Naive thymus-derived CD4-positive, alpha-beta T cell (primary cell): ENCODE results near the gene FRMPD2. TPM values are rescaled to one million over a fixed set of nuclear protein-coding genes. Genes with fewer than 3 reads are reported as not detected.

ENCODE experiments used
- ATAC-seq: fragments of 150-1000 bp; cut with Tn5 transposase; 2 replicates; pipeline ENCODE4 v1.10.0; 2021; ENCODE audit warnings: mild to moderate bottlenecking, moderate library complexity
- CTCF ChIA-PET: fragments of 350-600 bp; sonication (Branson Sonifier 250); formaldehyde crosslinking; loops from one replicate; lab custom pipeline; 2021; ENCODE audit warnings: antibody characterized with exemption; lab: Charles Lee
- POLR2A ChIA-PET: fragments of 350-600 bp; sonication (Branson Sonifier 250); formaldehyde crosslinking; loops from one replicate; lab custom pipeline; 2021; ENCODE audit warnings: antibody characterized with exemption, inconsistent platforms; lab: Charles Lee
- DNase-seq, 9 donors: peaks; one replicate each; pipeline versions ENCODE4 v3.0.0 to v3.0.0-alpha.2; 2020 to 2022; ENCODE audit warnings: mixed read lengths in 1 of 9
- H3K27ac ChIP-seq: one replicate; pipeline ENCODE4 v1.7.0; 2013; ENCODE audit warnings: mild to moderate bottlenecking, low read depth, low read length, moderate library complexity
- H3K27me3 ChIP-seq, 2 donors: one replicate each; pipeline ENCODE4 v1.7.0; 2013; ENCODE audit warnings: low read length in 2 of 2, mild to moderate bottlenecking in 2 of 2, moderate library complexity in 2 of 2; ENCODE audit not compliant: control insufficient read depth in 2 of 2, insufficient read depth in 2 of 2
- H3K36me3 ChIP-seq, 3 experiments: 1 replicate in 2 of 3; 2 replicates in 1 of 3; pipeline ENCODE4 v1.7.0; 2013; ENCODE audit warnings: low read length in 3 of 3, mild to moderate bottlenecking in 3 of 3, moderate library complexity in 1 of 3; ENCODE audit not compliant: insufficient read depth in 3 of 3, control insufficient read depth in 2 of 3
- H3K4me1 ChIP-seq, 2 donors: one replicate each; pipeline ENCODE4 v1.7.0; 2013; ENCODE audit warnings: low read length in 2 of 2, mild to moderate bottlenecking in 2 of 2, moderate library complexity in 1 of 2; ENCODE audit not compliant: control insufficient read depth in 2 of 2, insufficient read depth in 2 of 2
- H3K4me3 ChIP-seq: 2 replicates; pipeline ENCODE4 v1.7.0; 2013; ENCODE audit warnings: mild to moderate bottlenecking, low read length
- H3K9me3 ChIP-seq, 3 experiments: 1 replicate in 2 of 3; 2 replicates in 1 of 3; pipeline ENCODE4 v1.7.0; 2013; ENCODE audit warnings: low read length in 3 of 3; ENCODE audit not compliant: control insufficient read depth in 2 of 3
- H3K27ac Mint-ChIP-seq, 9 donors: one replicate each; pipeline ENCODE4 v1.8.0; 2020 to 2022; ENCODE audit warnings: mixed read lengths in 9 of 9, mild to moderate bottlenecking in 8 of 9, moderate library complexity in 5 of 9, inconsistent platforms in 2 of 9
- H3K27me3 Mint-ChIP-seq, 5 donors: one replicate each; pipeline ENCODE4 v1.8.0; 2021 to 2022; ENCODE audit warnings: mixed read lengths in 5 of 5, mild to moderate bottlenecking in 1 of 5
- H3K36me3 Mint-ChIP-seq, 5 donors: one replicate each; pipeline ENCODE4 v1.8.0; 2020 to 2022; ENCODE audit warnings: mixed read lengths in 5 of 5, mild to moderate bottlenecking in 3 of 5, inconsistent platforms in 1 of 5
- H3K4me1 Mint-ChIP-seq, 7 donors: one replicate each; pipeline ENCODE4 v1.8.0; 2020 to 2022; ENCODE audit warnings: mixed read lengths in 7 of 7, mild to moderate bottlenecking in 3 of 7, inconsistent platforms in 1 of 7
- H3K4me3 Mint-ChIP-seq, 10 donors: one replicate each; pipeline ENCODE4 v1.8.0; 2020 to 2022; ENCODE audit warnings: mild to moderate bottlenecking in 10 of 10, mixed read lengths in 10 of 10, moderate library complexity in 6 of 10, inconsistent platforms in 2 of 10
- H3K9me3 Mint-ChIP-seq, 11 donors: one replicate each; pipeline ENCODE4 v1.8.0; 2020 to 2022; ENCODE audit warnings: mixed read lengths in 11 of 11, mild to moderate bottlenecking in 4 of 11, inconsistent platforms in 1 of 11, moderate library complexity in 1 of 11
- intact Hi-C, 2 donors: fragments of 100-400 bp; cut with micrococcal nuclease; formaldehyde crosslinking; loops; one replicate each; pipeline ENCODE4 v1.15.1; 2023
- polyA plus RNA-seq, 2 donors: library from polyadenylated mRNA; unstranded; fragments of 300-500 nt; fragmentation: Illumina TruSeq; gene quantifications; one replicate each; pipeline ENCODE4 v1.2.3, GENCODE V29; 2021
- total RNA-seq, 6 experiments: library from RNA in 5 of 6; stranded (reverse) in 5 of 6; gene quantifications; 1 replicate in 5 of 6; 2 replicates in 1 of 6; pipeline ENCODE4 v1.2.3 and lab custom pipeline; 2021 to 2026

The FRMPD2 gene
- total and polyA plus RNA-seq, 7 experiments from 2014 or later = 0.24 TPM; not detected in 6

DNA sequence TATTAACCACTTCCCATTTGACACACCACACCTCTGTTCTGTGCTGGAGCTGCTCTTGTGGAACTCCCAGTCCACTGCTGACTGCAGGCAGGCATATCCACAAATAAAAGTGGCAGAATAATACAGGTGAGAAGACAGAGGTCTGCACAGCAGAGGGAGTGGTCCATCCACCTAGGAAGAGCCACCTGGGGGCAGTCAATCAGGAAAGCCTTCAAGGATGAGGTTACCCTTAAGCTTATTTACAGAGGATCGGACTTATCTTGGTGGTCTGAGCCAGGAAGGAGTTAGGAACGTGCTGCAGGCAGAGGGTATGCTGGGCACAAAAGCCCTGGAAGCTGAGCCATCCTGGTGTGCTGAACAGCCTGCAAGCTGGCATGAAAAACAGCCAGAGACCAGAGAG is 78.7 kb downstream of the FRMPD2 start:
- Mint-ChIP-seq H3K4me1 (peaks cover 0 to 4% (median 0%) of the 10 kb centered on the region in 7 donors), H3K4me3 (no peak overlapping the region), H3K27me3 (peaks cover 0 to 5% (median 0%) of the 10 kb centered on the region in 5 donors), H3K36me3 (no peaks in the 10 kb centered on the region), H3K27ac (no peak overlapping the region), H3K9me3 (peaks cover 0 to 5% (median 0%) of the 10 kb centered on the region in 11 donors)
- no peak for DNase-seq
- ChIA-PET CTCF (no interaction called here), POLR2A (no interaction called here)
- H3K27ac ChIP-seq = no peak overlapping the region
- no peak overlapping the region for H3K4me3 ChIP-seq
- H3K4me1 ChIP-seq = no peaks in the 10 kb centered on the region
- intact Hi-C loops = no loop called here
- H3K36me3 ChIP-seq = no peaks in the 10 kb centered on the region
- ATAC-seq = no peak
- H3K27me3 ChIP-seq = no peaks in the 10 kb centered on the region
- no peaks in the 10 kb centered on the region for H3K9me3 ChIP-seq

DNA sequence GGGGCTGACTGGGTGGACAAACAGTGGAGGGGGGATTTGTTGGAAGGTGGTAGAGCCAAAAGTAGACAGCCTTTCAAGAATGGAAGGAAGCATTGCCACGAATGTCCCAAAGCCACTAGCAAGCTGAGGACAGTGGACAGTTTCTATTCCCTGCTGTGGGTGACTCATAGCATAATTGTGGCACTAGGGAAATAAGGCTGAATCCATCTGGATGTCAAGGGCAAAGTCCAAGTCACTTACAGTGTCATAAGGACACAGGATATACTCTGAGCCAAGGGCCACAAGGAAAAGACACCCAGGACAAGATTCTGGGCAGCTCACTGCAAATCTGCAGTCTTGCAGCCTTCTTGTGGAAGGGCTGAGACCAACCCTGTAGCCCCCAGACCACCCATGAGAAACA is 79.7 kb downstream of the FRMPD2 start:
- Mint-ChIP-seq H3K27me3 (peaks cover 0 to 5% (median 0%) of the 10 kb centered on the region in 5 donors), H3K36me3 (no peaks in the 10 kb centered on the region), H3K4me1 (peaks cover 0 to 4% (median 0%) of the 10 kb centered on the region in 7 donors), H3K9me3 (peaks cover 0 to 5% (median 0%) of the 10 kb centered on the region in 11 donors), H3K4me3 (no peak overlapping the region), H3K27ac (no peak overlapping the region)
- no peak for ATAC-seq
- intact Hi-C loops = no loop called here
- ChIA-PET CTCF (no interaction called here), POLR2A (no interaction called here)
- Histone ChIP-seq H3K27me3 (no peaks in the 10 kb centered on the region), H3K4me1 (no peaks in the 10 kb centered on the region), H3K4me3 (no peak overlapping the region), H3K36me3 (no peaks in the 10 kb centered on the region), H3K9me3 (no peaks in the 10 kb centered on the region), H3K27ac (no peak overlapping the region)
- DNase-seq = no peak

DNA sequence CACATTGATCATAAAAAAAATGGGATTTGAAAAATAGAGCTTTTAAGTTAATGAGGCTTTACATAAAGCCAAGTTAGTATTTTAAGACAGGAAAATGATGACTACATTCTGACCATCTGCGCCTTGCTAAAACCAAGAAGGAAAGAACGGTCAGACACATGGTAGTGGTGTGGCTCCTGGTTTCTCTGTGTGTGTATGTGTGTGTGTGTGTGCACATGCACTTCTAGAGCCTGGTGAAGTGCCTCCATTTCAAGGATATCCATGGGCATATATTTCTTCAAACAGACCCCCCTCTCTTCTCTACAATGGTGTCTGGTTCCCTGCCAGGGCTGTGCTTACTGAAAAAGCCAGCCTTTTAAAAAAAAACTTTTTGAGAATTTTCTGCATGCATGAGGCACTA is 80.9 kb downstream of the FRMPD2 start:
- ChIA-PET POLR2A (no interaction called here), CTCF (no interaction called here)
- no peaks in the 10 kb centered on the region for H3K9me3 ChIP-seq
- H3K36me3 ChIP-seq = no peaks in the 10 kb centered on the region
- H3K27ac ChIP-seq = no peak overlapping the region
- no peaks in the 10 kb centered on the region for H3K36me3 Mint-ChIP-seq
- ATAC-seq = no peak
- H3K4me1 ChIP-seq = no peaks in the 10 kb centered on the region
- no peak overlapping the region for H3K4me3 ChIP-seq
- H3K9me3 Mint-ChIP-seq = peaks cover 0 to 1% (median 0%) of the 10 kb centered on the region in 11 donors
- no peak overlapping the region for H3K4me3 Mint-ChIP-seq
- H3K27ac Mint-ChIP-seq = no peak overlapping the region
- intact Hi-C loops = no loop called here
- H3K27me3 Mint-ChIP-seq = peaks cover 0 to 5% (median 0%) of the 10 kb centered on the region in 5 donors
- DNase-seq = no peak
- no peaks in the 10 kb centered on the region for H3K27me3 ChIP-seq
- no peaks in the 10 kb centered on the region for H3K4me1 Mint-ChIP-seq

DNA sequence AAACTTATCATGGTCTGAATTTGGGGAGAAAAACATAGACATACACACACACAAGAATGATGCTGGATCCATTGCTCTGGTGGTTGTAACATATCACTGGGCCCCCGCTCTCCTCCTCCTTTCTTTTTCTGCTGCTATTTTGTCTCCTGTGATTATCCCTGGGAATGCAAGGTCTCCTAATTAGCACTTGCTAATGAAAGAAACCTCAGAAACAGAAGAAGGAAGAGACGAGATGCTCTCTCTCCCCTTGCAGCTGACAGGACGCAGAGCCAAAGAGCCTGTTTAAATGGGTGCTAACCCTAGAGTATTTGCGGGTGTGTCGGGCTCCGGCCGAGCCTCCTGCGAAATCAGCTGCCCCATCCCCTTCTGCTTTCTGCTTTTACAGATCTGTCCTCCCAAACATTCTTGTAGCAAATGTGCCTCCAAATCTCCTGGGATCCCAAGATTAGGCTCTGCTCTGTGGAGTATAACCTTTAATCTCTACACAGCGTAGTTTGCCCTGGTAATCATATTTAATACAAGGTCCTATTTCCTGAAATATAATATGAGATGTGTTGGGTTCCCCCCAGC is 81.5 kb downstream of the FRMPD2 start:
- intact Hi-C loops = no loop called here
- ChIA-PET POLR2A (no interaction called here), CTCF (no interaction called here)
- H3K27ac Mint-ChIP-seq = no peak overlapping the region
- H3K9me3 Mint-ChIP-seq = peaks cover 0 to 1% (median 0%) of the 10 kb centered on the region in 11 donors
- Histone ChIP-seq H3K9me3 (no peaks in the 10 kb centered on the region), H3K27me3 (no peaks in the 10 kb centered on the region), H3K4me1 (no peaks in the 10 kb centered on the region), H3K4me3 (no peak overlapping the region), H3K27ac (no peak overlapping the region), H3K36me3 (no peaks in the 10 kb centered on the region)
- no peak for ATAC-seq
- H3K27me3 Mint-ChIP-seq = peaks cover 0 to 5% (median 0%) of the 10 kb centered on the region in 5 donors
- no peak overlapping the region for H3K4me3 Mint-ChIP-seq
- H3K4me1 Mint-ChIP-seq = no peaks in the 10 kb centered on the region
- no peaks in the 10 kb centered on the region for H3K36me3 Mint-ChIP-seq
- no peak for DNase-seq

DNA sequence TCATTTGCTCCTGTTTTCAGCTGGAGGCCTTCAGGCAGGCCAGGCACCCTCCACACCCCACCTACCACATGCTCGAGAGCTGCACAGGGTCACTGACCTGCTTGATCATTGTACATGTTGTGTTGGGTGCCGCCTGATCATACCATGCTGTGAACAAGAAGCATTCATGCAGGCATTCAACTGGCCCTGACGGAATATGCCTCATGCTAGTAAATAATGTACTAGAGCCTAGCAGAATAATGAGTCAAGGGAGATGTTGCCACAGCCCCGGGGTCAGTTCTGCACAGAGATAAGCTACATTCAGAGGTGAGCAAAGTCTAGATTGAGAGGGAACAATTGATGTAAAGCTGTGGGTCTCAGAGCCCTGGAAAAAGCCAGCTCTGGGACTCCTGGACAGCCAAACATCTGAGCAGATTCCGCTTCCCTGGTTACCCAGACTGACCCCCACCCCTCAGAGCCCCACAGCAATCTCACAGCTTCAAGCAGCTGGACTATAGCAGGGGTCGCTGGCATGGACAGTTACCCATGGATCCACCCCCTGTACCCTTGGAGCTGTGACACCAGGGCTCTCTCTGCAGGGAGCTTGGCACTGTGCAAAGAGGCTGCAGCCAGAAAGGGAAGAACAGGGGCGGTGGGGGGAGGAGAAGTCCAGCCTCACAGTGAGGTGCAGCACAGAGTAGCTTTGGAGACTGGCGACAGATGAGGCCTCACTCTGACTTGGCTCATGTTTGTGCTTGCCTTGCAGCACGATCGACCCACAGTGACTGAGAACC is 86.6 kb downstream of the FRMPD2 start:
- no peak overlapping the region for H3K27ac ChIP-seq
- peaks cover 0 to 2% (median 0%) of the 10 kb centered on the region in 5 donors for H3K27me3 Mint-ChIP-seq
- ChIA-PET CTCF (no interaction called here), POLR2A (no interaction called here)
- peaks cover 0 to 1% (median 0%) of the 10 kb centered on the region in 11 donors for H3K9me3 Mint-ChIP-seq
- H3K4me1 Mint-ChIP-seq = no peaks in the 10 kb centered on the region
- no peaks in the 10 kb centered on the region for H3K9me3 ChIP-seq
- no peak overlapping the region for H3K4me3 ChIP-seq
- DNase-seq = no peak
- ATAC-seq = no peak
- intact Hi-C loops = no loop called here
- H3K27me3 ChIP-seq = no peaks in the 10 kb centered on the region
- no peaks in the 10 kb centered on the region for H3K36me3 Mint-ChIP-seq
- H3K36me3 ChIP-seq = no peaks in the 10 kb centered on the region
- no peak overlapping the region for H3K27ac Mint-ChIP-seq
- no peak overlapping the region for H3K4me3 Mint-ChIP-seq
- H3K4me1 ChIP-seq = no peaks in the 10 kb centered on the region

DNA sequence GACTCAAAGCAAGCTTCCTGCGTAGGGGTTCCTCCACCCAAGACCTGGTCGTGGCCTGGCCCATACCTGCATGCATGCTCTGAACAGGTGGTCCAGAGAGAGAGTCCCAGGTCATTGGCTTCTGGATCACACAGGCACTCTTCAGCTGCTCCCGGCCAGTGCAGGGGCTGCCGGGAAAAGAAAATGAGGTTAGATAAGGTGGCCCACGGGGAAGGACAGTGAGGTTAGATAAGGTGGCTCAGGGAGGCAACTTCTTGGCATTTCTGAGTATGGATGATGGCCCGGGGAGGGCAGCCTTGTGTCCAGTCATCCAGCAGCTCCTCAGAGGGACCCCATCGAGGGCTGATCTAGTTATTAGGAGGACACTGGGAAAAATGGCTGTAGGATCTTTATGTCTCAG is 87.4 kb downstream of the FRMPD2 start:
- Histone ChIP-seq H3K27me3 (no peaks in the 10 kb centered on the region), H3K4me1 (no peaks in the 10 kb centered on the region), H3K4me3 (no peak overlapping the region), H3K9me3 (no peaks in the 10 kb centered on the region), H3K36me3 (no peaks in the 10 kb centered on the region), H3K27ac (no peak overlapping the region)
- Mint-ChIP-seq H3K36me3 (no peaks in the 10 kb centered on the region), H3K4me3 (no peak overlapping the region), H3K27ac (no peak overlapping the region), H3K4me1 (no peaks in the 10 kb centered on the region), H3K27me3 (peaks cover 0 to 6% (median 0%) of the 10 kb centered on the region in 5 donors), H3K9me3 (peaks cover 0 to 1% (median 0%) of the 10 kb centered on the region in 11 donors)
- ATAC-seq = no peak
- POLR2A ChIA-PET = no interaction called here
- CTCF ChIA-PET = no interaction called here
- DNase-seq = no peak
- intact Hi-C loops = no loop called here
